ENCODE data around the gene SMCO4. TPM values are rescaled to one million over a fixed set of nuclear protein-coding genes. Genes with fewer than 3 reads are reported as not detected.

SMCO4 gene
- total and polyA plus RNA-seq, 2 donors = 11.7 to 34.3 TPM

DNA sequence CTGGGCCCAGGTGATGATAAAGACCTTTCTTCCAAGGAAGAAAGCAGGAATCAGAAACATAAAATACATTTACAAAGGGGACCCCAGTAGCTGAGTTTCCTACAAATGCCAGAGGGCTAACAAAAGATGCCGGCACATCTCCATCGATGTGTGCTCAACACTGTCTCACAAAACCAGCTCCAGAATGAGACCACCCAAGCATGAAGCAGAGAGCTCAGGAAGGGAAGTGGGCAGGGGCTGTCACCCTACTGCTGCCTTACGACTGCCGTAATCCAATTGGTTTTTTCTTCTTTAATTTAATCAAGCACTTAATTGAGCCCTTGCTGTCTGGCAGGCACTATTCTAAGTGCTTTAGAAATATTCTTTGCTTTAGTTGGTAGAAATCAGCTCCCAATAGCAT lies 26.1 kb downstream of the SMCO4 start:
- H3K36me3 ChIP-seq (ENCODE audit: insufficient read depth) = no peaks in the 10 kb centered on the region
- DNase-seq (ENCODE audit: extremely low spot score) = no peak
- no peak overlapping the region for H3K27ac ChIP-seq (ENCODE audit: low read depth)
- WGBS = 94% methylated on average over 4 of the region's 4 CpGs
- no peak overlapping the region for H3K4me3 ChIP-seq (ENCODE audit: low read depth, low read length)
- peaks cover 2% of the 10 kb centered on the region for H3K4me1 ChIP-seq (ENCODE audit: insufficient read depth)

DNA sequence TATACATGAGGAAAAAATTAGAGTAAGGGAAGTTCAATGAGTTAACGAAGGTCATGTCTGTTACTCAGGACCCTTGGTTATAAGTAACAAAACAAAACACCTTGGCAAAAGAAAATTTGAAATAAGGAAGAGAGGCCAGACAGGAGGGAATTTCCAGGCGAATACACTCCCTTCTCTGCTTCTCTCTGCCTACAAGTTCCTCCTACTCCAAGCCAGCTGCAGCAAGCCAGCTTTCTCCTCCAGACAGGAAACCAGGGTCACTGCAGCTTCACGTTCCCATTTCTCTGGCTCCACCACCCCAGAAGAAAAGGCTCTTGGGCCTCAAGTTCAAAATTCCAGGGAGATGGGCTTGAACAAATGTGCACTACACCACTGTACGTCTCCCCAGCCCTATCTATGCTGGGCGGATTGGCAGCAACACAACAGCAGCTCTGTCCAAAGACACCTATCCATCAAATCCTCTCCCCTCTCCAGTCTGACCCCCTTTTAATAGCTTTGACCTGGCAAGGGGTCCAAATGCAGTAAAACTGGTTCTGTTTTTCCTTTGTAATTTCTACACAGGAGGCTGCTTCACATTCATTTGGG lies 27.7 kb downstream of the SMCO4 start:
- Histone ChIP-seq H3K4me3 (ENCODE audit: low read depth, low read length) (no peak overlapping the region), H3K36me3 (ENCODE audit: insufficient read depth) (no peaks in the 10 kb centered on the region), H3K4me1 (ENCODE audit: insufficient read depth) (peaks cover 2% of the 10 kb centered on the region), H3K27ac (ENCODE audit: low read depth) (no peak overlapping the region)
- 72% methylated on average over 5 of the region's 5 CpGs for WGBS
- DNase-seq (ENCODE audit: extremely low spot score) = no peak

DNA sequence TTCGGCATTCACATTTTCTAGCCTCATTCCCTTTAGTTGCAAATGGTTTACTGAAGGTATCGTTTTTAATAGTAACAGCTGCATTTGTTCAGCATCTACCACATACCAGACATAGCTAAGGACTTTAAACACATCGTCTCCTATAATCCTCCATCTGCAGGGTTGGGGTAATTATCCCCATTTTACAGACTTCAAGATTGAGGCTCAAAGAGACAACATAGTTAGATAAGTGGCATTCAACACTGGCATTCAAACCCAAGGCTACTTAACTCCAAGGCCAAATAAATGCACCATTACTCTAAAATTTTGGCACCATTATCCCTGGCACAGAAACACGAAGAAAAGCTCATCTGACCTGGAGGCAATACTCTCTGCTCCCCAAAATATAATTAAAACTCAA lies 28.5 kb downstream of the SMCO4 start:
- no peak overlapping the region for H3K27ac ChIP-seq (ENCODE audit: low read depth)
- H3K36me3 ChIP-seq (ENCODE audit: insufficient read depth) = no peaks in the 10 kb centered on the region
- H3K4me1 ChIP-seq (ENCODE audit: insufficient read depth) = peaks cover 2% of the 10 kb centered on the region
- DNase-seq (ENCODE audit: extremely low spot score) = no peak
- 75% methylated on average over 4 of the region's 4 CpGs for WGBS
- H3K4me3 ChIP-seq (ENCODE audit: low read depth, low read length) = no peak overlapping the region

DNA sequence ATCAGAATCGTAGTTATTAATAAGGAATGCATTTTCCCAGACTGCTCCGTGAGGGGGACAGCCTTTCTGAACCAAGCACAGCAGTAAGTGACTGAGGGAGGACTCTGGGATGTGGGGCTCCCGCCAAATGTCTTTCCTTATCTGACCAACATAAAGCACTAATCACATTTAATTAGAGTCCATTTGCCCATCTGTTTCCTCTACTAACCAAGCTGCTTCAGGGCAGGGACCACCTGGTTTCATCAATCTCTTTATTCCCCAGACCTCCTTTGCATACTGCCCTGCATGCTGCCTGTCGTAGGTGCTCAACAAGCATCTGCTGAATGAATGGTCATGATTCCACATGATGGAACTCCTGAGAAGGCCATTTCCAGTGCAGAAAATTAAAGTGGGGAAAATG lies 29.4 kb downstream of the SMCO4 start:
- H3K27ac ChIP-seq (ENCODE audit: low read depth) = no peak overlapping the region
- H3K36me3 ChIP-seq (ENCODE audit: insufficient read depth) = no peaks in the 10 kb centered on the region
- peaks cover 2% of the 10 kb centered on the region for H3K4me1 ChIP-seq (ENCODE audit: insufficient read depth)
- DNase-seq (ENCODE audit: extremely low spot score) = no peak
- 85% methylated on average over 4 of the region's 4 CpGs for WGBS
- H3K4me3 ChIP-seq (ENCODE audit: low read depth, low read length) = no peak overlapping the region

DNA sequence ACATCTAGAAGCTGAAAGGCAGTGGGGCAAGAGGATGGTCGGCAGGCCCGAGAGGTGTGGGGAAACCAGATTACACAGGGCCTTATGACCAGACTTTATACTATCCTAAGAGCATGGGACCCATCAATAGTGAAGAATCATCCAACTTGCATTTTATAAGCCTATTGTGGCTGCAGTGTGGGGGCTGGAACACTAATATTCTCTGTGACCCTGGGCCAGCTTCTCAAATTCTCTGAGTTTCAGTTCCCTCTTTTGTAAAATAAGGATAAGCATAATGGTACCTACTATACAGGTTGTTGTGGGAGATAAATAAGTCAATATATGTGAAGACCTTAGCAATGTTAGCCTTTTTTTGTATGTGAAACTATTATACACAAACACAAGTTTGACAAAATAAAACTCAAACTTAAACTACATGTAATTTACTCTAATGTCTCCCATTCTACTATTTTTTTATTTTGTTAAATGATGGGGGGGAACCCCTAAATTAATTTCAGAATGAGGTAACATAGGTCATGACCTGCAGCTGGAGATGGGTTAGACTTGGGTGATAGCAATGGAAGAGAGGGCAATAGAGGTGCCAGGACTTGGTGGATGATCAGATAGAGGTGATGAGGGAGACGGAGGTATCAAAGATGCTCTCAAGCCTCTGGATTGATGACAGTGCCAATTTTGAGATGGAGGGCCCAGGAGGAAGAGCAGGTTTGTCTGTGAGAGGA lies 30.1 kb downstream of the SMCO4 start:
- 95% methylated on average over 3 of the region's 3 CpGs for WGBS
- Histone ChIP-seq H3K27ac (ENCODE audit: low read depth) (no peak overlapping the region), H3K36me3 (ENCODE audit: insufficient read depth) (no peaks in the 10 kb centered on the region), H3K4me1 (ENCODE audit: insufficient read depth) (peaks cover 2% of the 10 kb centered on the region), H3K4me3 (ENCODE audit: low read depth, low read length) (no peak overlapping the region)
- DNase-seq (ENCODE audit: extremely low spot score) = no peak

DNA sequence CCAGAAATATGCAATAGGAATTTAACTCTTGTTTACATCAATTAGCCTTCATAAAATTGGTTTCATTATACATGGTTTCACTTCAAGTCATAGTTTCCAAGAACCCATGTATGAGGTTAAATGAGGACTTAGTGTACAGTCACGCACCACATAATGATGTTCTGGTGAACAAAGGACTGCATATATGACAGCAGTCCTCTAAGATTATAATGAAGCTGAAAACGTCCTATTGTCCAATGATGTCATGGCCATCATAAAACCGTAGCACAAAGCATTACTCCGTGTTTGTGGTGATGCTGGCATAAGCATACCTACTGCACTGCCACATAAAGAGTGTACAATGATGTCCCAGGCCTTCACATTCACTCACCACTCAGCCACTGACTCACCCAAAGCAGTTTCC lies 31.1 kb downstream of the SMCO4 start:
- 86% methylated on average over 4 of the region's 4 CpGs for WGBS
- no peak overlapping the region for H3K4me3 ChIP-seq (ENCODE audit: low read depth, low read length)
- H3K36me3 ChIP-seq (ENCODE audit: insufficient read depth) = no peaks in the 10 kb centered on the region

DNA sequence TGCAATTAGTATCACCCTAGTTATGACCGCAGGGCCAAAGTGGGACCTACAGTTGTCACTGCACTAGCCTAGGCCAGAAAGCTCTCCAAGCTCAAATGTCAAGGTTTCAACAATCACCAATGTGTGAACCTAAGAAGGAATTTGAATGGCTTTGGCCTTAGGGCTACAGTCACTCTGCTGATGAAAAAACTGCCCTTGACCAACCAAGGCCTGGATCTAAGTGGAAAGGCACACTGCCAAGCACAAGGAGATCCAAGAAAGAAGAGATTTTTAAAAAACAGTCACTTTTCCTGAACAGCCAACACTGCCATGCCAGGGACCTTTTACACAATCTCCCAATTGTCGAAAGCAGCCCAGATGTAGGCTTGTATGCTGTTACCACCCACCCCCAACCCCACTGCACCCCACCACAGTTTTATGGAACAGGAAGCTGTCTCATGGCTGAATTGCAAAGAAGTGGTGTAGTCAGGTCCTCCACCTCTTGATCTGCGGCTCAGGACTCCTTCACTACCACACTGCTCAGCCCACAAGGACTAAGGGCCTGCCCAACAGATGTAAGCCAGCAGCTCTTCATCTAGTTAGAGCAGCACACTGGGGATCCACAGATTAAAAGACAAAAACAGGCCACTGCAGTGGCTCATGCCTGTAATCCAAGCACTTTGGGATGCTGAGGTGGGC lies 32.9 kb downstream of the SMCO4 start:
- no peak overlapping the region for H3K27ac ChIP-seq (ENCODE audit: low read depth)
- peaks cover 2% of the 10 kb centered on the region for H3K4me1 ChIP-seq (ENCODE audit: insufficient read depth)
- no peak overlapping the region for H3K4me3 ChIP-seq (ENCODE audit: low read depth, low read length)
- 96% methylated on average over 3 of the region's 3 CpGs for WGBS
- H3K36me3 ChIP-seq (ENCODE audit: insufficient read depth) = no peaks in the 10 kb centered on the region
- no peak for DNase-seq (ENCODE audit: extremely low spot score)

More for the DNA sequence above, 31.1 kb downstream of the SMCO4 start:
- no peak for DNase-seq (ENCODE audit: extremely low spot score)
- Histone ChIP-seq H3K4me1 (ENCODE audit: insufficient read depth) (peaks cover 2% of the 10 kb centered on the region), H3K27ac (ENCODE audit: low read depth) (no peak overlapping the region)

DNA sequence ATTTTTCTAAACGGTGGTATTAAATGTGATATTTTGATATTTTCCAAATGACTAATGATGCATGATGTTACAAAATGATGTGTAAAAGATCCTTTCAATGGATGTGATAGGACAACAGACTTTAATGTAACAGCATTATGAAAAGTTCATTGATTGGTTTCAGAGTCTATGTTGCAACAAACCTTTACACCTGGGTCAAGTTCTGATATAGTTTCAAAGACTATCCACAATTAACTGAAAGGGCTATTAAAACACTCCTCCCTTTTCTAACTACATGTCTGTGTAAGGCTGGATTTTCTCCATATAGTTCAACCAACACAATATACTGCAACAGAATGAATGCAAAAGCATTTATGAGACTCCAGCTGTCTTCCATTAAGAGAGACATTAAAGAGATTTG lies 35.7 kb downstream of the SMCO4 start:
- 75% methylated on average over 1 of the region's 1 CpG for WGBS
- Histone ChIP-seq H3K36me3 (ENCODE audit: insufficient read depth) (no peaks in the 10 kb centered on the region), H3K4me3 (ENCODE audit: low read depth, low read length) (no peak overlapping the region)

DNA sequence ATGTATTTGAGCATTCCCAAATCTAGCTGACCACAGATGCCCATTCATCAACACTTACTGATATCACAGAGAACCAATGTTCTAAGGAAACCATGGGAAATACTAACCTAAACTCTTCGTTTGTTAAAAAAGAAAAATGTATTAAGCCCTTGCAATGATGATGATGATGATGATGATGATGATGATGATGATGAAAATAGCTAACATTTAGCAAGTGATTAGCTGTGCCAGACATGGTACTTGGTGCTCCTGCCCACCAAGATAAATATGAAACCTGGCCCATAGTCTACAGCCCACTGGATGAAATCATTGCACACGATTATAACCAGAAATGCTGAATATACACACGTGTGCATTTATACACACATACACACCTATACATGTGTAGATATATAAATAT lies 37.5 kb downstream of the SMCO4 start:
- H3K27ac ChIP-seq (ENCODE audit: low read depth) = no peak overlapping the region
- WGBS = 94% methylated on average over 3 of the region's 3 CpGs
- no peaks in the 10 kb centered on the region for H3K4me1 ChIP-seq (ENCODE audit: insufficient read depth)
- no peak overlapping the region for H3K4me3 ChIP-seq (ENCODE audit: low read depth, low read length)
- DNase-seq (ENCODE audit: extremely low spot score) = no peak
- H3K36me3 ChIP-seq (ENCODE audit: insufficient read depth) = no peaks in the 10 kb centered on the region

More for the DNA sequence above, 35.7 kb downstream of the SMCO4 start:
- H3K4me1 ChIP-seq (ENCODE audit: insufficient read depth) = no peaks in the 10 kb centered on the region
- H3K27ac ChIP-seq (ENCODE audit: low read depth) = no peak overlapping the region
- DNase-seq (ENCODE audit: extremely low spot score) = no peak

DNA sequence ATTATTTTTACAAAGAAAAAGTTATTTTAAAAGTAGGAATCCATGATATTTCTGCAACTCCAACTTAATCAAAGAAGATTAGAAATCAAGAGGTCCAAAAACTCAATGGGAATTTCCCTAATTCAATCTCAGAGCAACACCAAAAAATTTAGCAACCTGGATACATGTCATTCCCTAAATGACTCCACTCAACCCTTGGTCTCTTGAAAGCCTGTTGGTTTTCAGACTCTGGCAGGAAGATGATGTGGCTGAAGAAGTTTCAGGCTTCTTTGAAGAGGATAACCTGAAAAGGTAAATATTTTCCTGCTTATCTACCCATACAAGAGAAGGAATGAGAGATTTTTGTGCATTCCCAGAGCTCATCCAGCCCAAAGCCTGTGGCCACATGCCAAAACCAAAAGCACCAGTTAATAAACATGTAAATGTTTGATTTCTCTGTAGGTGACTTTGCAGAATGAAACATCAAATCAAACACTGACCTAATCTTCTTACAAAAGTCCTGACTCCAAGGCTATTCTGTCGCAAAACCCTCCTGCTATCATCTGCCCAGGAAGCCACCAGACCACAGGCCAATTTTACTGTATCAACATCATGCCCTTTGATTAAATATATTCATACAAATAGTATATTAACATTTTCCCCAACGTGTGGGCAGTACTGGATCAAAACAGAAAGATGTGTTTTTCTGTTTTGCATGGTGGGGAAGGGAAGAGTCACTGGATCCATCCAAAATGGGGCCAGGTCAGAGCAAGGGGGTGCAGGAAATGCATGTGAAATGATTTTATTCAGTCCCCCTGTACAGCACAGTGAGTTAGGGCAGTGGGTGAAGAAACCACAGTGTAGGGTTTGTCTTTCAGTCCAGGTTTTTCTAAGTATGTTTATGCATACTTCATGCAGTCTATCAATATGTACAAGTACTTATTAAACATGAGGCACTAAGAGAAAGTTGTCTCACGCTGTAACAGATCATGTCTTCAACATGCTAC lies 38.8 kb downstream of the SMCO4 start:
- Histone ChIP-seq H3K27ac (ENCODE audit: low read depth) (no peak overlapping the region), H3K4me1 (ENCODE audit: insufficient read depth) (no peaks in the 10 kb centered on the region), H3K4me3 (ENCODE audit: low read depth, low read length) (no peak overlapping the region), H3K36me3 (ENCODE audit: insufficient read depth) (no peaks in the 10 kb centered on the region)
- 67% methylated on average over 3 of the region's 3 CpGs for WGBS
- no peak for DNase-seq (ENCODE audit: extremely low spot score)

DNA sequence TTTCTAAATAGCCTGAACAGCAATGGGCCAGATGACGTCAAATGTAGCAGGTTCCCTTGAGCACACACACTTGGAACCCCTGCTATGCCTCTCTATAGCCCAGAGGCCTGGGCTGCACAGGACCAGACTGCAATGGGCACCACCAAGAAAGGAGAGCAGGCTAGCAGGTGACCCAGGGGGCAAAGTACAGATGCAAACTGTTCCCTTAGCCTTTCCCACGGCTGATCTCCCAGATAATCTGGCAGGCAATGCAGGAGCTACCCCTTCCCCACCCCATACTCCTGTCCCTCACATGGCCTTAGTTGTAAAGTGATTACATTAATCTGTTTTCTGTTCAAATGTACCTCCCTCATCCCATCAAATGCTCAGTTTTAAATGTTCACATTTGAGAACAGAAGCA lies 41.3 kb downstream of the SMCO4 start:
- WGBS = 86% methylated on average over 2 of the region's 2 CpGs
- no peak overlapping the region for H3K4me3 ChIP-seq (ENCODE audit: low read depth, low read length)
- DNase-seq (ENCODE audit: extremely low spot score) = no peak
- no peaks in the 10 kb centered on the region for H3K4me1 ChIP-seq (ENCODE audit: insufficient read depth)
- no peak overlapping the region for H3K27ac ChIP-seq (ENCODE audit: low read depth)
- H3K36me3 ChIP-seq (ENCODE audit: insufficient read depth) = no peaks in the 10 kb centered on the region

DNA sequence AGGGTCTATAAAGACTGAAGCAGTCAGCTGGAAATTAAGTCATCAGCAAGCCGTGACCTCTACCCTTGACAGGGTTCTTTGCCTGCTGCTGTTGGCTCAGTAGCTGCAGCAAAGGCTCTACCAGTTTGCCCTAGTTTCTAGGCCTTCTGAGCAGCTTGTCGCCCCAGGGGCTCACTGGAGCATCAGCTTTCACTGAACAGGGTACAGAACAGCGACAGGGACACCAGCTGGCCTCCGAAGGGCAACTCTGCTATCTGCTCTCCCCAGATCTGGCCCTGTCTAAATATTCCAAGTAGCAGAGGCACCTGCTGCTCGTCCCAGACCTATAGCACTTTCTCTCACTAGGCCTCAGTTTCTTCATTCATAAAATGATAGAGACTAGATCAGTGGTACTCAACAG lies 42.4 kb downstream of the SMCO4 start:
- H3K4me3 ChIP-seq (ENCODE audit: low read depth, low read length) = no peak overlapping the region
- no peak overlapping the region for H3K27ac ChIP-seq (ENCODE audit: low read depth)
- DNase-seq (ENCODE audit: extremely low spot score) = no peak
- no peaks in the 10 kb centered on the region for H3K36me3 ChIP-seq (ENCODE audit: insufficient read depth)
- no peaks in the 10 kb centered on the region for H3K4me1 ChIP-seq (ENCODE audit: insufficient read depth)
- WGBS = 94% methylated on average over 5 of the region's 5 CpGs

DNA sequence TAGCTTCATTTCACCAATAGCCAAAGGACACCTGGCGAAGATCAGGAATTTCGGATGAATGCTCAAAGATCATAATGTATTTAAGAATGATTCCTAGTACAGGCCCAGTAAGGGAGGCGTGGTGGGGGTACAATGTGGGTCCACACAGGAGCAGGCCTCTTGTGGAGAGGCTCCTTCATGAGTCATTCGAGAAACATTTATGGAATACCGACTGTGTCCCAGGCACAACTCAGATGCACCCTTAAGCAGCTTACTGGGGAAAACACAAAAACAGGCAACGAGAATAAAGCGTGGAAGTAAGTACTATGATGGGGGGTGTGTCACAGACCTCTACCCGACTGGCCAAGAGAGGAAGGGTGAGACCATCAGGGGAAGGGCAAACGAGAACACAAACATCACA lies 44.5 kb downstream of the SMCO4 start:
- Histone ChIP-seq H3K36me3 (ENCODE audit: insufficient read depth) (no peaks in the 10 kb centered on the region), H3K27ac (ENCODE audit: low read depth) (no peak overlapping the region)

More for the DNA sequence above, 44.5 kb downstream of the SMCO4 start:
- no peaks in the 10 kb centered on the region for H3K4me1 ChIP-seq (ENCODE audit: insufficient read depth)
- no peak for DNase-seq (ENCODE audit: extremely low spot score)
- H3K4me3 ChIP-seq (ENCODE audit: low read depth, low read length) = no peak overlapping the region
- WGBS = 67% methylated on average over 9 of the region's 9 CpGs
